ENCODE measurements around the gene NXPE3.

DNA sequence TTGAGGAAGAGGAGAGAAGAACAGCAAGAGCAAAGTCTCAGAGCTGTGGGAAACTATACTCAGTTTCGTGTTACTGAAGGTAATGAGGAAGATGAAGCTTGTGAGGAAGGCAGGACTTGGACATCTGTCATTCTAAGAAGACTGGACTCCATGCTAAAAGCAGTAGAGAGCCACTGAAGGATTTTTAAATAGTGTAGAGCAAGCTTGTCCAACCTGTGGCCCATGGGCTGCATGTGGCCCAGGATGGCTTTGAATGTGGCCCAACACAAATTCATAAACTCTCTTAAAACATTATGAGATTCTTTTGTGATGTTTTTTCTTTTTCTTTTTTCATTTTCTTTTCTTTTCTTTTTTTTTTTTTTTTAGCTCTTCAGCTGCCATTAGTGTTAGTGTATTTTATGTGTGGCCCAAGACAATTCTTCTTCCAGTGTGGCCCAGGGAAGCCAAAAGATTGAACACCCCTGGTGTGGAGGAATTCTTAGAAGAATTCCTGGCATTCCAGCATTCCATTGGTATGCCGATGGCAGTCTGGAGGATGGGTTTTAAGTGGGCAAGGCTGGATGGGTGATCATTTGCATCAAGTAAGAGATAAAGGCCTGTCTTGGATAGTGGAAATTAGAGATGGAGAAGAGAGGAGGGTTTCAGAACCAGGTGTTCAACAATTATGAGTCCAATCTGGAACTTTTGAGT lies 63.4 kb downstream of the NXPE3 start:
- no peak for TF ChIP-seq ZNF274 (IDR thresholded peaks at IDR 0.05; ENCODE audit: borderline replicate concordance, low read depth, low read length)
- no peak for TF ChIP-seq JUNB (CRISPR knock-in tag; conservative IDR thresholded peaks at IDR 0.05)
- no peak for TF ChIP-seq ELF1 (tag; IDR thresholded peaks at IDR 0.05)
- no peak for TF ChIP-seq FOXM1 (IDR thresholded peaks at IDR 0.05; ENCODE audit: low read depth)
- TF ChIP-seq FOXM1 (CRISPR knock-in tag; IDR thresholded peaks at IDR 0.05; ENCODE audit: low read depth): no peak
- no peak for TF ChIP-seq TAF15 (IDR thresholded peaks at IDR 0.05; ENCODE audit: low read depth, low read length)

Data from K562 (cell line).